ENCODE measurements around the gene SORCS2. TPM values are rescaled to one million over a fixed set of nuclear protein-coding genes. Genes with fewer than 3 reads are reported as not detected.

The SORCS2 gene
- total RNA-seq, 1 experiment from 2014 or later = 0.06 TPM

- no peaks in the 10 kb centered on the region for H3K4me1 ChIP-seq (ENCODE audit: insufficient read depth, low read length, poor library complexity, severe bottlenecking)
- BruUV-seq (replicated peaks) = no TSS peak
- H3K4me3 ChIP-seq (ENCODE audit: low read depth, low read length, poor library complexity, severe bottlenecking) = no peak overlapping the region
- no peak overlapping the region for H3K27ac ChIP-seq (ENCODE audit: low read depth, low read length, poor library complexity, severe bottlenecking)
- H3K36me3 ChIP-seq (ENCODE audit: insufficient read depth, low read length, poor library complexity, severe bottlenecking) = no peaks in the 10 kb centered on the region
- H3K27me3 ChIP-seq (replicated peaks; ENCODE audit: insufficient read depth, low read depth, low read length, poor library complexity) = no peaks in the 10 kb centered on the region
- H3K9me3 ChIP-seq (ENCODE audit: low read depth, low read length, poor library complexity, severe bottlenecking) = no peaks in the 10 kb centered on the region
- CTCF ChIA-PET = interaction anchor here (0.6 kb wide), 1 partner anchor 17 kb away, joined by 4 read pairs; no protein-coding TSS in a partner anchor
- peak; percentile 31 for DNase-seq (ENCODE audit: low spot score)
- POLR2A ChIA-PET (ENCODE audit: low non-redundant PET) = no interaction called here
- TF ChIP-seq CTCF (conservative IDR thresholded peaks at IDR 0.05; ENCODE audit: low read depth, low read length) (peak; percentile 41), EZH2 (IDR thresholded peaks at IDR 0.05; ENCODE audit: borderline replicate concordance, low read depth, low read length, poor library complexity, severe bottlenecking) (no peak)
- intact Hi-C loops (cut with micrococcal nuclease; ENCODE audit: unreplicated experiment) = no loop called here
Observed at GRCh38 chr4:7653510-7654369, 461.4 kb downstream of the SORCS2 start.

GRCh38 chr4:7654550-7655445, 462.5 kb downstream of the SORCS2 start:
- ChIA-PET CTCF (no interaction called here), POLR2A (ENCODE audit: low non-redundant PET) (interaction anchor here (0.6 kb wide), 1 partner anchor 147 kb away, joined by 10 read pairs; no protein-coding TSS in a partner anchor)
- H3K27ac ChIP-seq (ENCODE audit: low read depth, low read length, poor library complexity, severe bottlenecking) = no peak overlapping the region
- H3K36me3 ChIP-seq (ENCODE audit: insufficient read depth, low read length, poor library complexity, severe bottlenecking) = no peaks in the 10 kb centered on the region
- TF ChIP-seq EZH2 (IDR thresholded peaks at IDR 0.05; ENCODE audit: borderline replicate concordance, low read depth, low read length, poor library complexity, severe bottlenecking) = no peak
- TF ChIP-seq CTCF (conservative IDR thresholded peaks at IDR 0.05; ENCODE audit: low read depth, low read length) = no peak
- H3K4me1 ChIP-seq (ENCODE audit: insufficient read depth, low read length, poor library complexity, severe bottlenecking) = no peaks in the 10 kb centered on the region
- H3K9me3 ChIP-seq (ENCODE audit: low read depth, low read length, poor library complexity, severe bottlenecking) = no peaks in the 10 kb centered on the region
- DNase-seq (ENCODE audit: low spot score) = no peak
- no peak overlapping the region for H3K4me3 ChIP-seq (ENCODE audit: low read depth, low read length, poor library complexity, severe bottlenecking)
- intact Hi-C loops (cut with micrococcal nuclease; ENCODE audit: unreplicated experiment) = no loop called here
- BruUV-seq (replicated peaks) = no TSS peak
- H3K27me3 ChIP-seq (replicated peaks; ENCODE audit: insufficient read depth, low read depth, low read length, poor library complexity) = no peaks in the 10 kb centered on the region

GRCh38 chr4:7655511-7656243, 463.3 kb downstream of the SORCS2 start:
- CTCF ChIA-PET = no interaction called here

More at GRCh38 chr4:7655511-7656243, 463.3 kb downstream of the SORCS2 start:
- no peak overlapping the region for H3K27ac ChIP-seq (ENCODE audit: low read depth, low read length, poor library complexity, severe bottlenecking)
- POLR2A ChIA-PET (ENCODE audit: low non-redundant PET) = interaction anchor here (0.6 kb wide), 1 partner anchor 147 kb away, joined by 10 read pairs; no protein-coding TSS in a partner anchor
- H3K36me3 ChIP-seq (ENCODE audit: insufficient read depth, low read length, poor library complexity, severe bottlenecking) = no peaks in the 10 kb centered on the region
- no peaks in the 10 kb centered on the region for H3K9me3 ChIP-seq (ENCODE audit: low read depth, low read length, poor library complexity, severe bottlenecking)
- BruUV-seq (replicated peaks) = no TSS peak
- DNase-seq (ENCODE audit: low spot score) = peak; percentile 67
- no peak for TF ChIP-seq EZH2 (IDR thresholded peaks at IDR 0.05; ENCODE audit: borderline replicate concordance, low read depth, low read length, poor library complexity, severe bottlenecking)
- TF ChIP-seq CTCF (conservative IDR thresholded peaks at IDR 0.05; ENCODE audit: low read depth, low read length) = no peak
- no peaks in the 10 kb centered on the region for H3K27me3 ChIP-seq (replicated peaks; ENCODE audit: insufficient read depth, low read depth, low read length, poor library complexity)
- intact Hi-C loops (cut with micrococcal nuclease; ENCODE audit: unreplicated experiment) = no loop called here
- H3K4me3 ChIP-seq (ENCODE audit: low read depth, low read length, poor library complexity, severe bottlenecking) = no peak overlapping the region
- no peaks in the 10 kb centered on the region for H3K4me1 ChIP-seq (ENCODE audit: insufficient read depth, low read length, poor library complexity, severe bottlenecking)

Data from A673 (cell line).